Measurements from ENCODE around the gene HSD3B1.
"Not testable (repeated sequence)": the region's sequence is repeated elsewhere in the genome, so short reads cannot be mapped to it uniquely, and the experiment has no call there.

HSD3B1 gene

DNA sequence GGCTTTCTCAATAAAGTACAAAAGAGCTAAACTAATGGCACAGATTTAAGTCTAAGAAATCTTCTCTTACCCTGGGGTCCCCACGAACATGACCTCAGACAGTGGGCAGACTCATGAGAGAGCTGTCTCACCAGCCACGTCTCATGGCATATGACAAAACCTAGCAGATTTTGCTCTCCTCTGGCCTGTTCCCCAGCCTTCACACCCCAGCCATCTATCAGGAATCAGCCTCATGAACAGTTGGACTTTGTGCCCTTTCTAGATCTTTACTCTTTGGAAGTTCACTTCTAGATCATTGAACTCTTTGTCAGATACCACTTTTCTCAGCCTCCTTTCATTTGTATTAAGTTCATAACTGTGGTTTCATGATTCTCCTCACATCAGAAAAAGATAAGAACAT is 14.2 kb upstream of the HSD3B1 start:
- DNase-seq: no peak

DNA sequence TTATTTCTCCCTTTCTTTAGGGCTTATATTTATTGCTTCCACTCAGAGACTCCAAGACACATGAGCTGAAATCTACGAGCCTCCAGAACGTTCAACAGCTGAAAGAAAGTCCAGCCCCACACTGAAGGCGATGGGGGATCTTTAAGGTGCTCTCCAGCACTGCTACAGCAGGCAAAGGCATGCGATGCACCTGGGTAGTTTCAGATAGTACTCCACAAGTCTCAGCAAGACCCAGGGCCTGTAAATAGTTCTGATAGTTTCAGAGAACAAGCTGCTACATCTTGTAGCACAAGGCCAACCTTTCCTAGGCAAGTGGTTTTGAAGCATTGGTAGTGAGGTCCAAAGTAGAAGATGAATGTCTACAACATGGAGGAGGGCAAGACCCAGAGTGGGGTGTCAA is 2.2 kb upstream of the HSD3B1 start:
- DNase-seq: no peak

DNA sequence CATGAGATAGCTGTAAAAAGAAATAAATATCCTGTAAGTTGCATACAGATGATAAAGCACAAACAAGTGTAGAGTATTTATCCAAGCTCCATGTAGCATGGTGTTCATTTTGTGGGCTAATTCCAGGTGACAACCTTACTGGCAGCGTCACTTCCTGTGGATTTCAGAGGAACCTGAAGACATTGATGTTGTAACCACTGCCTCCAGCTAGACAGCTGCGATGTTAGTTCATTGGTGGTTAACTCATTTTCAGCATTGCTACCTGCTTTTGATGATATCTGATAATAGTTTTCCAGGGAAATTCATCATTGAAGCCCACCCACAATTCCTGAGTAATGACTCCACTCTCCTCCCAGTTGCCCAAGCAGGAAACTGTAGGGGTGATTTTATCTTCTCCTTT is 3.0 kb downstream of the HSD3B1 start:
- DNase-seq: no peak

DNA sequence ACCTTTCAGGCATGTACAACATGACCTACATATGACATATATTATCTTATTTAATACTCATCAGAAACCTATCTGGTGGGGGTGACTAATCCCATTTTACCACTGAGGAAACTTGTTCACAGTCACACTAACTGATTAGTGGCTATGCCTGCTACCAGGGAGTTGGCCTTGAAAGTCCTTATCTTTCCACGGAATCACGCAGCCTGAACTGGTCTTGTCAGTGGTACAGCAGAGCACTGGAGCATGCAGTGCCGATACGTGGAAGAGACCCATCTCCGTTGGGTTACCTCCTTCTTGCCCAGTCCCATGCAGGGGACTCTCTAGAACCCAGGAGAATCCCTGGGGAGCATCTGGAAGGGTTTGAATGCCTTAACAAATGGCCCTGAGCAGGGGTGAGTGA is 8.2 kb downstream of the HSD3B1 start:
- DNase-seq: no peak

DNA sequence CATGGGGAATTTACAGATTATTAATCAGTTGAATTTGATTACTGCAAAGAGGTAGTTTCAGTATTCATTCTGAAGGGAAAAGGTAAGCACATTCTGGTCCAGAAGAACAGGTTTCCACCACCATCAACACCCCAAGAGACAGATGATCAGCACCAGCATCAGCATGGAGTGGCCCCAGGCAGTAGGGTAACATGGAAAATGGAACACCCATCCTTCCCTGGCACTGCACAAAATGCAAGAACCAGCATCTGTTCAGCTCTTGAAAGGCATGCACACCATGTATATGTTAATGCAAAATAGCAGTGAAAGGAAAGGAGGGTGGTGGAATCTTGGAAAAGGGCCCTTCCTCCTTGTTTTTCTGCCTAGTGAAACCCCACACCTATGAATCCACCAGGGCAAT is 9.2 kb downstream of the HSD3B1 start:
- no peak for DNase-seq

DNA sequence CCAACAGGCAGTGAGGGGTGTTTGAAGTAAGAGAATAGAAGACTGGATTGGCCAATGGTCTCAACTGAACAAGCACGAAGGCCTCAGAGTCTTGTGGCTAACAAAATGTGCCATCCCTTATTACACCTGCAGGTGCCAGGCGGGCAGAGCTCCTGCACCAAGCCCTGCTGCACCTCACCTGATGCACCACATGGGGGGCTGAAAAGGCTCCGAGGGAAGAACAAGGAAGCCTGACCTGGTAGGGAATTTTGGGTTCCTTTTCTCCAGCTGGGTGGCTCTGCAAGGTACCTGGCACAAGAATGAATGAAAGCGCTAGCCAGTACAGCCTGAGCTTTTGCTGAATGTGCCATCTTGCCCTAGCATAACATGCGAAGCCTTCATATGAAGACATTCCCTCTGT is 9.7 kb downstream of the HSD3B1 start:
- DNase-seq: no peak

DNA sequence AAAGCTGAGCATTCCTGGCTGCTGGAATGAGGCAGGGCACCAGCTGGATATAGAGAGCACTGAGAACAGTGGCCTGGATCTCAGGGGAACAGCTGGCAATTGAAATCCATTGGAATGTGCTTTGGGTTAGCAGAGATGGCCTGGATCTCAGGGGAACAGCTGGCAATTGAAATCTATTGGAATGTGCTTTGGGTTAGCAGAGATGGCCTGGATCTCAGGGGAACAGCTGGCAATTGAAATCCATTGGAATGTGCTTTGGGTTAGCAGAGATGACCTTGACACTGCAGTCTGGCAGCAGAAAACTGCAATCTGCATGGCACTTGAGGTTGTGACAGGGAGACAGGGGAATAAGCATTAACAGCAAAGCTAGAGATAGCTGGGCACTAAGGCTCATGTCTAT is 10.7 kb downstream of the HSD3B1 start:
- peak; percentile 20 for DNase-seq

DNA sequence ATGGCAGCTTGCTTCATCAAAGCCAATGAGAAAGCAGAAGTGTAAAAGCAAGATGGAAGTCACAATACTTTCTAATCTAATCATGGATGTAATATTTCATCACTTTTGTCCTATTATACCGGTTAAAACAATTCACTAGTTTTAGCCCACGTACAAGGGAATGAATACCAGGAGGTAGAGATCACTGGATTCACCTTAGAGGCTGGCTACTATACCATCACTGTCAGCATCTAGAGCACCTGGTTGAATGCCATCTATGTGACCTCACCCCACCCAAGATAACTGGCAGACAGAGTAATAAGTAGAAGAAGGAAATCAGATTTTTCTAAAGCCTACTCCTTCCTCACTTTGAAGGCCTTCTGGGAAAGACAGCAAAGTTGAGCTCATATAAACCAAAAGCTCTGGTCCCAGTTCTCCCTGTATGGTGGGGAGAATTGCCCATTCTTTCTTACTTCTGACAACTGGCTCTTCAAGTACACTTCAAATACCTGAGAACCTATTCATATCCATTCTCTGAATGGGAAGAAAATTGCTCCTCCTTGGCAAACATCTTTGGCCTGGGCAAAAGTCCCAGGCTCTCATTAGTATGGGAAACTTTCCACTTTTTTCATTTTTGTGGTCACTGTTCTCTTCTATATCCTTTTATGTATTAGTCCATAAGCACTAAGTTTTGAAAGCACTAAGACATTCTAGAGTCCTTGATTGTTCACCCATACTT is 24.8 kb downstream of the HSD3B1 start:
- no peak for DNase-seq

DNA sequence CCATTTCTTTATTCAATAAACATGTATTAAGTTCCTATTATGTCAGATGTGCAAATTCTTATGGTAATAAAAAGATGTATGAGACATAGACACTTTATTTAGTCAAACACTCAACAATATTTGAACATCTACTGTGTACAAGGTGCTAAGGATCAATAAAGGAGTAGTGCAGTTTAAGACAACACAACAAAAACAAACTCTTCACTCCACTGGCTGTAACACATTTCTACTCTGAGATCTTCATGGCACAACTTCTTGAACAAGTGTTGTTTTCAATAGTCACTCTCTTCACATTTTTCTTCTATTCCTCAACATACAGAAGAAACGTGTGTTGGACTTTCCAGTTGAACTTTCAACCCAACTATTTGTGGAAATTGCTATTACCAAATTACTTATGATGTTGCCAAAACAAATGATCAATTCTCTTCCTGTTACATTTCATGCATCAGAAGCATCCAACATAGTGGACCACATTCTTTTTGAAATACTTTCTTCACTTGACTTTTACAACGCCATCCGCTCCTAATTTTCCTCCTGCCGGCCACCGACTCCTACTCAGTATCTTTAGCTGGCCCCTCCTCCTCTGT is 25.4 kb downstream of the HSD3B1 start:
- no peak for DNase-seq

DNA sequence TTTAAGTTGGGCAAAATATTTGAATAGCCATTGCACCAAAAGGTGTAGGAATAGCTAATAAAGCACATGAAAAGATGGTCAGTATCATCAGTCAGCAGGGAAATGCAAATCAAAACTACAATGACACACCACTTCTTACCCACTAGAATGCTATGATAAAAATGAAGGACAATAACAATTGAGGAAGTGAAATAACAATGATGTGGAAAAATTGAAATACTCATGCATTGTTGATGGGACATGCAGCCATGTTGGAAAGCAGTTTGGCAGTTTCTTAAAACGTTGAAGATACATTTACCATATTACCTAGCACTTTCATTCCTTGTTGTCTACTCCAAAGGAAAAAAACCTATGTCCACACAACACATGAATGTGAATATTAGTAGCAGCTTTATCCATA is 28.4 kb downstream of the HSD3B1 start:
- DNase-seq: no peak

DNA sequence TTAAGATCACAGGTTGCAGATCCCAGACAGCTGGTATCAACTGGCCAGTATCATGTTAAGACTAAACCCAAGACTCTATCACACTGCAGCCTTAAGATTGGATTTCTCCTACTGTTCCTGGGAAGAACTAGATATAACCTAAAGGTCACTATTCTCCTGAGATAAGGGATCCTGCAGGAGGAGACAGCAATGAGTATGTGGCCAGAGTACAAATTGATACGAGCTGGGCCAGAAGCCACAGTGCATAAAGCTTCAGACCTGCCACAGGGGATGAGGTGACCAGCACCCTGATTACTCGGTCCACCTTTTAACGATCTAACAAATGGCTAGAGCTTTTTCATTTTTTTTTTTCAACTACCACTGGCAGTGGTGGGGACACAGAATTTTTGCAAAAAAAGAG is 31.0 kb downstream of the HSD3B1 start:
- DNase-seq: no peak

DNA sequence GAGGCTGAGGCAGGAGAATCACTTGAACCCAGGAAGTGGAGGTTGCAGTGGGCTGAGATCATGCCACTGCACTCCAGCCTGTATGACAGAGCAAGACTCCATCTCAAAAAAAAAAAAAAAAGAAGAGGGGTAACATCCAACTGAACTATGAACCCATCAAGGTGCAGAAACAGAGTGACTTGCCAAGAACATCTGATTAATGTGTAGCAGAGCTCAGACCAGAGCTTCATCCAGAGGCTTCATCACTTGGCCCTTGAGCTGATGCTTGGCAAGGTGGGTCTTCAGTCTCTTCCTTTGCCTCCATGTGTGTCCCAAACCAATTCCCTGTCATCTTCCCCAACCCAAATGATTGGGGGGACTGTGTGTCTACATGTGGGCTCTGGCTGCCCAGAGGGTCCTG is 32.6 kb downstream of the HSD3B1 start:
- DNase-seq: no peak

DNA sequence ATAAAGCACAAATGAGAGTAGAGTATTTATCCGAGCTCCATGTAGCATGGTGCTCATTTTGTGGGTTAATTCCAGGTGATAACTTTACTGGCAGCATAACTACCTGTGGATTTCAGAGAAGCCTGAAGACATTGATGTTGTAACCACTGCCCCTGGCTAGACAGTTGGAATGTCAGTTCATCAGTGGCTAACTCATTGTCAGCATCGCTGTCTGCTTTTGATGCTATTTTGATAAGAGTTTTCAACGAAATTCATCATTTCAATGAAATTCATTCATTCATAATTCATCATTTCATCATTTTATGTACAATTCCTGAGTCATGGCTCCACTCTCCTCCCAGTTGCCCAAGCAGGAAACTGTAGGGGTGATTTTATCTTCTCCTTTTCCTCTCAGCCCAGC is 34.4 kb downstream of the HSD3B1 start:
- DNase-seq: no peak

DNA sequence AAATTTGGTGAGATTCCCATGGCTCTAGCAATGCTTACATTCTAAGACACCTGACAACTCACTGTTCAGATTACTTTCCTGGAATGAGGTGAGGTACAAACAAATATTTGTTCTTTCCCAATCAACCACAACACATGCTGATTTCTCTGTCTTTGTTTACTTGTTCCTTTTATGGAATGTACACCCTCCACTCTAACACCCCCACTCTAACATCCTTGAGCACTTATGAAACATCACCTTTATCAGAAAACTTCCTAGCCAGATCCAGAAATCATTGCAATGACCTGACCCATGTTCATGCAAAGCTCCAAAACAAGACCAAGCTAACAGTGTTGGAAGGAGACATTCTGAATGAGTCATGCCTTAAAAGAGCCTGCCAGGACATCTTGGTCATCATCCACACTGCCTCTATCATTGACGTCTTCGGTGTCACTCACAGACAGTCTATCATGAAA is 35.5 kb downstream of the HSD3B1 start:
- no peak for DNase-seq

DNA sequence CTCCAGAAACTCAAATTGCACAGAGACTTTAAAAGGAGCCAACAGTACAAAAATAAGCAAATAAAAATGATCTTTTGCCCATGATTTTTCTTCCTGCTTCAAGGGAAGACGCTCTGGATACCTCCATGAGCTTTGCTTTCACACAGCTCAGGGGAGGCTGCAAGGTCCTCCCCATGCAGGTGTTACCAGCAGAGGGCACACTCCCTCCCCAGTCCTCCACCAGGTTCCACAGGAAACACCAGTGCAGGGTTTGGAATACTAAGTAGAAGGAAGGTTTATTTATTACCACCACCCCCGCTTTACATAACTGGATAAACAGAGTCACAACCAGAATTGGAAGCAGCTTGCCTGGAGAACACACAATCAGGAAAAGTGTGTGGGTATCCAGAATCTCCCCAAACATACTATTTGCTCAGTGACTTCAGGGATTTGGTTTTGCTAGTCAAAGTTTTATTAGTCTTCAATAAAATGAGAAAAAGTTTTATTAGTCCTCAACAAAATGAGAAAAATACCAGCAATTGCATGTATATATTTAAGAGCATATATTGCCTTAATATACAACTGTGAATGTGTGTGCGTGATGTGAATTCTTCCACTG is 37.3 kb downstream of the HSD3B1 start:
- DNase-seq: no peak

DNA sequence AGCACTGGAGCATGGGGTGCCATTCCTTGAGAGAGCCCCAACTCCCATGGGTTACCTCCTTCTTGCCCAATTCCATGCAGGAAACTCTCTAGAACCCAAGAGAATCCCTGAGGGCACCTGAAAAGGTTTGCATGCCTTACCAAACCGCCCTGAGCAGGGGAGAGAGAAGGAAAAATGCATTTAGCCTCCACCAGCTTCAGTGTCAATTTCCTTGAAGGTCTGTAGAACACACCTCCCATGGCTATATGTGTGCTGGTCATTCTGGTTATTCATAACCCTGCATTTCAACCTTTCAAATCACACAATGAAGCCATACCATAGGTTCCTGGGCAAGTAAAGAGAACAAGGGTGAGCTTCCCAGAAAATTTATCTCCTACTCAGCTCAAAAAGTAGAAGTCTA is 39.6 kb downstream of the HSD3B1 start:
- DNase-seq: no peak

DNA sequence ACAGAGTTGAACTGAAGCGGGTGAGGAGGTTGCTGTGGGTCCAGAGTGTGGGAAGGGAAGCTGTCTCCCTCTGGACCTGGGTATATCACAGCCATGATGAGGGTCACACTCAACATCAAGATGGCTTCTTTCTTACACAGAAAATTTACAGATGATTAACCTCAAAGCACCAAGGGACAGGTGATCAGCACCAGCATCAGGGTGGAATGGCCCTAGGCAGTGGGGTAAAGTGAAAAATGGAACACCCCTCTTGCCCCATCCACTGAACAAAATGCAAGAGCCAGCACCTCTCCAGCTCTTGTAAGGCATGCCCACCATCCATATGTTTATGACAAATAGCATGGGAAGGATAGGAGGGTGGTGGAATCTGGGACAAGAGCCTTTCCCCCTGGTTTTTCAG is 40.3 kb downstream of the HSD3B1 start:
- DNase-seq: no peak

DNA sequence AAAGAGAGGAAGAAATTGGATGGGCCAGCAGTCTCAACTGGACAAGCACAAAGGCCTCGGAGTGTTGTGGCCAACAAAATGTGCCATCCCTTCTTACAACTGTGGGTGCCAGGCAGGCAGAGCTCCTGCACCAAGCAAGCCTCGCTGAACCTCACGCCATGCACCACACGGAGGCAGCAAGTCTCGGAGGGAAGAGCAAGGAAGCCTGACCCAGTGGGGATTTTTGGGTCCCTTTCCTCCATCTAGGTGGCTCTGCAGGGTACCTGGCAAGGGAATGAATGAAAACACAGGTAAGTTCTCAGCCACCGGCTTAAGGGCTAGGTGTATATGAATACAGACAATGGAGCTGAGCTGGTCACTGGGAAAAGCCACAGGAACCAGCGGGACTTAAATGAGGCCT is 40.8 kb downstream of the HSD3B1 start:
- DNase-seq: no peak

DNA sequence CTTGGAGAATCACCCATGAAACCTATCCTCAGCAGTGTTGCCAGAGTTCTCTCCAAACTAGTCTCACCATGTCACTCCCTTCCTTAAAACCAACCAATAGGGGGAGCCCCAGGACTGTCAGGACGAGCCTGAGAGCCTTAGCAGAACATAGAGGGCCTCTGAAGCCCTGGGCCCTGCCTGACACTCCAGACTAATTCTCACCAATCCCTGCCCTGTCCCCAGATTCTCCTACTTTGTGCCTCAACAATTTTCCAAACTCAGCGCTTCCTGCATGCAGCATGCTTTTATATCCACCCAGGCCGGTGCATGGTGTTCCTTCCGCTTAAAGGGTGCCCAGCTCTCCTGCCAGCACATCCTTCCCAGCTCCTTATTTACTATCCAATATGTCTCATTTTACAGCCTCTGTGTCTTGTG is 42.7 kb downstream of the HSD3B1 start:
- peak; percentile 80 for DNase-seq

DNA sequence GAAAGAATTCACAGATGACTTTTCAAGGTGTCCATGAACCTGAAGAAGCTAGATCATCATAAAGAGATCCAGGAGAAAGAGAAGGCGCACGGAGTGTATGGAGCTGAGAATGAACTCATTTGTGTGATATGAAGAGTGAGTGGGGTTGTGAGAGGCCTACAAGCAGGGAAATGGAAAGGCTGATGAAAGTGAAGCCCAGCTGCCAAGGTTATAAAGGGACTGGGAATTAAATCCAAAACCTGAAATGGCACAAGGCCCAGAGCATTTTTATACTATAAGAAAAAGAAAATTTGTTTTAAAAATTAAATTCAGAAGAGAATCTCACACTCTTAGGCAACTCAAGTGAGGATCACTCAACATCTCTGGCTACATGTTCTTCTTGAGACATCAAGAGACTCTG is 43.4 kb downstream of the HSD3B1 start:
- peak; percentile 17 for DNase-seq

DNA sequence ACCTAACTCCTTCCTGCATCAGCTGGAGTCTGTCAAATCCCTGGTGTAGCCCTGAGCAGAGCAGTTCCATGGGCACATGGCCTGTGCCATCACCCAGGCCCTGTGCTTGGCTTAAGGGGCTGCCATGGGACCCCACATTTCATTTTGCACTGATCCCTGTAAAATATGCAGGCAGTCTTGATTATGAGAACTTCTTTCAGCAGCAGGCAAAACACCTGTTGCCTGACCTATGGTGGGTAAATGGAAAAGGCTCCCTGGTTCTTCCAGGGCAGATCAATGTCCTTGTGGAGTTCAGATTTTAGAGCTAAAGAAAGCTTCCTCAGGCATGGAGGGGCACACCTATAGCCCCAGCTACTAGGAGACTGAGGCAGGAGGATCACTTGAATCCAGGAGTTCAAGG is 44.2 kb downstream of the HSD3B1 start:
- DNase-seq: no peak

DNA sequence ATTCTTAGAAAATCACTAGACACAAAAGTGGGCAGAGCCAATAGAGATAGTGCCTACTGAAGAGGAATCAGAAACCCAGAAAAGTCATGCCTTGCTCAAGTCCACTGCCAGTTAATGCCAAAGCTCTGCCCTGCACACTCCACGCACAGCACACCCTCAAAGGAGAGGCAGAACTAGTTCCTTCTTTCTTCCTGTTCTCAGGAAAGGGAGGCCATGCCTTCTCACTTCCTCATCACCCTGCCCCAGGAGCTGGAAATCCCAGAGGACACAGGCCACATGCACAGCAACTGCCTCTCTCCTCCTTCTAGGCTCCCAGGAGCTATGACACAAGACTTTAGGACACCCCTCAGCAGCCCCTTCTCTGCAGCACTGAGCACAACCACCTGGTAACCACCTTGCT is 45.6 kb downstream of the HSD3B1 start:
- not testable (repeated sequence) for DNase-seq

DNA sequence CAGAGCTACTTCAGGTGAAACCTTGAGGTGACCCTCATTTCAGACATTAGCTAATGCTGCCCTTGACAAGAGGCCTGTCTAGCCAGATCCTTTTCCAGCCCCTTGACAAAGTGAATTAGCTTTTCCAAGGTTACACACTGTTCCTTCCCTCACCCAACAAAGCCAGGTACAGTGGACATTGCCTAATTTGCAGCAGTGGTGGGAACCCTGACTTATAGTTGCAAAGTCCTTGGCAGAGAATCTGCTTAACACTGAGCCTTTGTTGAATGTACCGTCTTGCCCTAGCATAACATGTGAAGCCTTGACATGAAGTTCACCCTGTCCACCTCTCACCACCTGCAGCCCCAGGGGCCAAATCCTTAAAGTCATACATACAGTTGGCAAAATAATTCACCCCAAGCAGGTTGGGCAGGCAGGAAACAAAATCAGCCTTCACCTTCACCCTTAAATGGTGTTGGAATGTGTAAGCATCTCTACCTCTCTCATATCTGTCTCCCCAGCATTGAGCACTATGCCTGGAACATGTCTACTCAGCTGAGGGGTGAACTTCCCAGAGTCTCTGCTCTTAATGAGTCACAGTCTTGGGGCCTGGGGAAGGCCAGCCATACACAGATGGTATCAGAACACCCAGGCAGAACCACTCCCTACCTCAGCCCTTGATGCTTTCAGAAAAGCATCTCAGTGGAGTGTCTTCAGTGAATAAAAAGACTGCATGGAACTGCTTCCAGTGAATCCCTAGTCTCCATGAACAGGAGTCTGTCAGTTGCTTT is 46.5 kb downstream of the HSD3B1 start:
- DNase-seq: not testable (repeated sequence)

DNA sequence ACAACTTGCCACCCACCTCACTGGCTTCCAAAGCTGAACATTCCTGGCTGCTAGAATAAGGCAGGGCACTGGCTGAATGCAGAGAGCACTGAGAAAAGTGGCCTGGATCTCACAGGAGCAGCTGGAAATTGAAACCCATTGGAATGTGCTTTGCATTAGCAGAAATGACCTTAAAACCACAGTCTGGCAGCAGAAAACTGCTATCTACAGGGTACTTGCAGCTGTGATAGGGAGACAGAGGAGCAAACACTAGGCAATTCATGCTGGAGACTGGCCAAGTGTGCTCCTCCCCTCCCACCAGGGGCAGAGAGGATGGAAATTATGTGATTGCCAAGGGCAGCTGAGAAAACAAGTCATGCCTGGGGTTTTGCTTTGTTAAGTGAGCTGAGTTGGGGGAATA is 47.2 kb downstream of the HSD3B1 start:
- DNase-seq: peak; percentile 79
